GM23338 (cell line): Measurements from ENCODE around the gene TSEN2.

Experiments used
- CREB1 ChIP-seq: fragments of 250-450 bp; sonication (Bioruptor Pico); IDR thresholded peaks from 2 replicates; pipeline ENCODE4 v1.5.0; 2020; ENCODE audit warnings: low read depth, mild to moderate bottlenecking, moderate library complexity
- ETS1 ChIP-seq: IDR thresholded peaks from 2 replicates; pipeline ENCODE4 v1.6.1; 2016; ENCODE audit warnings: antibody characterized with exemption
- EZH2 ChIP-seq: fragments of 200-600 bp; sonication (generic); IDR thresholded peaks from one replicate; pipeline ENCODE4 v1.8.0; 2017; ENCODE audit warnings: antibody characterized with exemption, mild to moderate bottlenecking, low read depth; ENCODE audit not compliant: unreplicated experiment
- EZH2phosphoT487 ChIP-seq: fragments of 200-600 bp; sonication (generic); IDR thresholded peaks from one replicate; pipeline ENCODE4 v1.8.1; 2018; ENCODE audit warnings: antibody characterized with exemption; ENCODE audit not compliant: unreplicated experiment
- POLR2AphosphoS5 ChIP-seq: IDR thresholded peaks from 2 replicates; pipeline ENCODE4 v1.6.1; 2016; ENCODE audit warnings: antibody characterized with exemption, low read depth
- STAT1 ChIP-seq: IDR thresholded peaks from one replicate; pipeline ENCODE4 v1.6.1; 2016; ENCODE audit warnings: antibody characterized with exemption; ENCODE audit not compliant: unreplicated experiment
- ZNF114 ChIP-seq: fragments of 250-450 bp; sonication (Bioruptor Pico); IDR thresholded peaks from 2 replicates; pipeline ENCODE4 v1.5.0; 2020; ENCODE audit warnings: mild to moderate bottlenecking, moderate library complexity
- TF ChIP-seq, protein P1 (sequence below), 2 experiments: fragments of 200-600 bp in 1 of 2; sonication (generic) in 1 of 2; conservative IDR thresholded peaks; 2 replicates each; pipeline versions ENCODE4 v1.5.1 to v1.6.1; 2016 to 2017; ENCODE audit warnings: antibody characterized with exemption in 2 of 2, low read depth in 2 of 2, mild to moderate bottlenecking in 2 of 2, moderate library complexity in 1 of 2
- TF ChIP-seq, protein P2 (sequence below): IDR thresholded peaks from one replicate; pipeline ENCODE4 v1.6.1; 2018; ENCODE audit warnings: antibody characterized with exemption; ENCODE audit not compliant: unreplicated experiment

- TF ChIP-seq EZH2: no peak
- TF ChIP-seq STAT1: no peak
- TF ChIP-seq, protein P1, sequence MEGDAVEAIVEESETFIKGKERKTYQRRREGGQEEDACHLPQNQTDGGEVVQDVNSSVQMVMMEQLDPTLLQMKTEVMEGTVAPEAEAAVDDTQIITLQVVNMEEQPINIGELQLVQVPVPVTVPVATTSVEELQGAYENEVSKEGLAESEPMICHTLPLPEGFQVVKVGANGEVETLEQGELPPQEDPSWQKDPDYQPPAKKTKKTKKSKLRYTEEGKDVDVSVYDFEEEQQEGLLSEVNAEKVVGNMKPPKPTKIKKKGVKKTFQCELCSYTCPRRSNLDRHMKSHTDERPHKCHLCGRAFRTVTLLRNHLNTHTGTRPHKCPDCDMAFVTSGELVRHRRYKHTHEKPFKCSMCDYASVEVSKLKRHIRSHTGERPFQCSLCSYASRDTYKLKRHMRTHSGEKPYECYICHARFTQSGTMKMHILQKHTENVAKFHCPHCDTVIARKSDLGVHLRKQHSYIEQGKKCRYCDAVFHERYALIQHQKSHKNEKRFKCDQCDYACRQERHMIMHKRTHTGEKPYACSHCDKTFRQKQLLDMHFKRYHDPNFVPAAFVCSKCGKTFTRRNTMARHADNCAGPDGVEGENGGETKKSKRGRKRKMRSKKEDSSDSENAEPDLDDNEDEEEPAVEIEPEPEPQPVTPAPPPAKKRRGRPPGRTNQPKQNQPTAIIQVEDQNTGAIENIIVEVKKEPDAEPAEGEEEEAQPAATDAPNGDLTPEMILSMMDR (conservative IDR thresholded peaks at IDR 0.05; ENCODE audit: low read depth in 2 of 2): no peak
- TF ChIP-seq POLR2AphosphoS5: no peak
- TF ChIP-seq, protein P2, sequence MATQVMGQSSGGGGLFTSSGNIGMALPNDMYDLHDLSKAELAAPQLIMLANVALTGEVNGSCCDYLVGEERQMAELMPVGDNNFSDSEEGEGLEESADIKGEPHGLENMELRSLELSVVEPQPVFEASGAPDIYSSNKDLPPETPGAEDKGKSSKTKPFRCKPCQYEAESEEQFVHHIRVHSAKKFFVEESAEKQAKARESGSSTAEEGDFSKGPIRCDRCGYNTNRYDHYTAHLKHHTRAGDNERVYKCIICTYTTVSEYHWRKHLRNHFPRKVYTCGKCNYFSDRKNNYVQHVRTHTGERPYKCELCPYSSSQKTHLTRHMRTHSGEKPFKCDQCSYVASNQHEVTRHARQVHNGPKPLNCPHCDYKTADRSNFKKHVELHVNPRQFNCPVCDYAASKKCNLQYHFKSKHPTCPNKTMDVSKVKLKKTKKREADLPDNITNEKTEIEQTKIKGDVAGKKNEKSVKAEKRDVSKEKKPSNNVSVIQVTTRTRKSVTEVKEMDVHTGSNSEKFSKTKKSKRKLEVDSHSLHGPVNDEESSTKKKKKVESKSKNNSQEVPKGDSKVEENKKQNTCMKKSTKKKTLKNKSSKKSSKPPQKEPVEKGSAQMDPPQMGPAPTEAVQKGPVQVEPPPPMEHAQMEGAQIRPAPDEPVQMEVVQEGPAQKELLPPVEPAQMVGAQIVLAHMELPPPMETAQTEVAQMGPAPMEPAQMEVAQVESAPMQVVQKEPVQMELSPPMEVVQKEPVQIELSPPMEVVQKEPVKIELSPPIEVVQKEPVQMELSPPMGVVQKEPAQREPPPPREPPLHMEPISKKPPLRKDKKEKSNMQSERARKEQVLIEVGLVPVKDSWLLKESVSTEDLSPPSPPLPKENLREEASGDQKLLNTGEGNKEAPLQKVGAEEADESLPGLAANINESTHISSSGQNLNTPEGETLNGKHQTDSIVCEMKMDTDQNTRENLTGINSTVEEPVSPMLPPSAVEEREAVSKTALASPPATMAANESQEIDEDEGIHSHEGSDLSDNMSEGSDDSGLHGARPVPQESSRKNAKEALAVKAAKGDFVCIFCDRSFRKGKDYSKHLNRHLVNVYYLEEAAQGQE: no peak
- no peak for TF ChIP-seq EZH2phosphoT487
- no peak for TF ChIP-seq ETS1
- TF ChIP-seq ZNF114 (CRISPR knock-in tag): no peak
- TF ChIP-seq CREB1 (CRISPR knock-in tag): no peak
Measured at GRCh38 chr3:12451960-12452359, 32.3 kb upstream of the TSEN2 start.
